ENCODE measurements around the gene FAM131B. TPM values are rescaled to one million over a fixed set of nuclear protein-coding genes. Genes with fewer than 3 reads are reported as not detected.

Gene FAM131B
- total RNA-seq, 2 donors from 2014 or later = 1.9 to 3.6 TPM

GRCh38 chr7:143408686-143409561 is 46.4 kb upstream of the FAM131B start, which contains the start of gene EPHA1:
Gene EPHA1, minus strand, starts transcription at chr7:143408856. Its CDS starts 51 bp downstream, at chr7:143408805.
- peak; percentile 98 for DNase-seq
- Histone ChIP-seq H3K36me3 (ENCODE audit: control insufficient read depth, insufficient read depth, low read length) (no peaks in the 10 kb centered on the region), H3K4me3 (ENCODE audit: low read length) (peak within 1 kb of the TSS; percentile 88), H3K4me1 (ENCODE audit: control insufficient read depth, insufficient read depth, low read length) (peaks cover 15% of the 10 kb centered on the region), H3K9me3 (ENCODE audit: control insufficient read depth, low read length) (no peaks in the 10 kb centered on the region), H3K27ac (ENCODE audit: low read depth, low read length) (no peak within 1 kb of the TSS), H3K9ac (ENCODE audit: extremely low read depth, low read length, poor library complexity, severe bottlenecking) (peak within 1 kb of the TSS; percentile 22), H3K27me3 (ENCODE audit: control insufficient read depth, insufficient read depth, low read length, poor library complexity, severe bottlenecking) (no peaks in the 10 kb centered on the region)
- Mint-ChIP-seq H3K36me3 (ENCODE audit: low read depth) (peaks cover 13% of the 10 kb centered on the region), H3K27me3 (ENCODE audit: insufficient read depth) (no peaks in the 10 kb centered on the region), H3K27ac (peak within 1 kb of the TSS; percentile 81), H3K4me1 (peaks cover 64% of the 10 kb centered on the region), H3K4me3 (peak within 1 kb of the TSS; percentile 88), H3K9me3 (no peaks in the 10 kb centered on the region)
- peak; percentile 80 for TF ChIP-seq CTCF (conservative IDR thresholded peaks at IDR 0.05)
- WGBS, 2 experiments (ENCODE audit: insufficient coverage in 1 of 2, insufficient read length in 1 of 2) = 7 to 28% methylated on average over 11 to 38 of the region's 39 CpGs

GRCh38 chr7:143408252-143408685 is 45.8 kb upstream of the FAM131B start:
- H3K27me3 ChIP-seq (ENCODE audit: control insufficient read depth, insufficient read depth, low read length, poor library complexity, severe bottlenecking) = no peaks in the 10 kb centered on the region
- H3K9me3 ChIP-seq (ENCODE audit: control insufficient read depth, low read length) = no peaks in the 10 kb centered on the region
- peak overlapping the region; percentile 88 for H3K4me3 ChIP-seq (ENCODE audit: low read length)
- peak overlapping the region; percentile 88 for H3K4me3 Mint-ChIP-seq
- H3K27ac Mint-ChIP-seq = peak overlapping the region; percentile 81
- H3K36me3 ChIP-seq (ENCODE audit: control insufficient read depth, insufficient read depth, low read length) = no peaks in the 10 kb centered on the region
- H3K4me1 ChIP-seq (ENCODE audit: control insufficient read depth, insufficient read depth, low read length) = peaks cover 15% of the 10 kb centered on the region
- TF ChIP-seq CTCF (conservative IDR thresholded peaks at IDR 0.05) = no peak
- peaks cover 19% of the 10 kb centered on the region for H3K36me3 Mint-ChIP-seq (ENCODE audit: low read depth)
- H3K9me3 Mint-ChIP-seq = no peaks in the 10 kb centered on the region
- no peaks in the 10 kb centered on the region for H3K27me3 Mint-ChIP-seq (ENCODE audit: insufficient read depth)
- WGBS, 2 experiments (ENCODE audit: insufficient coverage in 1 of 2, insufficient read length in 1 of 2) = 3 to 4% methylated on average over 7 to 20 of the region's 20 CpGs
- H3K9ac ChIP-seq (ENCODE audit: extremely low read depth, low read length, poor library complexity, severe bottlenecking) = peak overlapping the region; percentile 22
- no peak for DNase-seq
- no peak overlapping the region for H3K27ac ChIP-seq (ENCODE audit: low read depth, low read length)
- H3K4me1 Mint-ChIP-seq = peaks cover 61% of the 10 kb centered on the region

- peak overlapping the region; percentile 81 for H3K27ac Mint-ChIP-seq
- H3K36me3 Mint-ChIP-seq (ENCODE audit: low read depth) = peaks cover 22% of the 10 kb centered on the region
- Histone ChIP-seq H3K4me3 (ENCODE audit: low read length) (peak overlapping the region; percentile 88), H3K27ac (ENCODE audit: low read depth, low read length) (no peak overlapping the region), H3K9ac (ENCODE audit: extremely low read depth, low read length, poor library complexity, severe bottlenecking) (peak overlapping the region; percentile 22), H3K27me3 (ENCODE audit: control insufficient read depth, insufficient read depth, low read length, poor library complexity, severe bottlenecking) (no peaks in the 10 kb centered on the region), H3K4me1 (ENCODE audit: control insufficient read depth, insufficient read depth, low read length) (peaks cover 15% of the 10 kb centered on the region), H3K36me3 (ENCODE audit: control insufficient read depth, insufficient read depth, low read length) (no peaks in the 10 kb centered on the region), H3K9me3 (ENCODE audit: control insufficient read depth, low read length) (no peaks in the 10 kb centered on the region)
- peak; percentile 77 for DNase-seq
- no peak for TF ChIP-seq CTCF (conservative IDR thresholded peaks at IDR 0.05)
- peaks cover 55% of the 10 kb centered on the region for H3K4me1 Mint-ChIP-seq
- peak overlapping the region; percentile 88 for H3K4me3 Mint-ChIP-seq
- WGBS, 2 experiments (ENCODE audit: insufficient coverage in 1 of 2, insufficient read length in 1 of 2) = 25 to 30% methylated on average over 5 to 13 of the region's 13 CpGs
- H3K27me3 Mint-ChIP-seq (ENCODE audit: insufficient read depth) = no peaks in the 10 kb centered on the region
- H3K9me3 Mint-ChIP-seq = no peaks in the 10 kb centered on the region
These were observed 45.1 kb upstream of the FAM131B start for GRCh38 chr7:143407287-143408251.

Data from endodermal cell (in vitro differentiated cells).